GM18507 (cell line): ENCODE measurements around the gene CLDN15.
"Not testable (repeated sequence)": the region's sequence is repeated elsewhere in the genome, so short reads cannot be mapped to it uniquely, and the experiment has no call there.

ENCODE experiments used
- DNase-seq: peaks from one replicate; pipeline ENCODE4 v3.0.0; 2011; ENCODE audit warnings: low read depth; ENCODE audit not compliant: insufficient read length; ENCODE audit errors: extremely low spot score
- FAIRE-seq: peaks from 2 replicates; lab custom pipeline; 2011; peaks lifted over from hg19 to GRCh38; lab: Jason Lieb, UNC

The CLDN15 gene, protein sequence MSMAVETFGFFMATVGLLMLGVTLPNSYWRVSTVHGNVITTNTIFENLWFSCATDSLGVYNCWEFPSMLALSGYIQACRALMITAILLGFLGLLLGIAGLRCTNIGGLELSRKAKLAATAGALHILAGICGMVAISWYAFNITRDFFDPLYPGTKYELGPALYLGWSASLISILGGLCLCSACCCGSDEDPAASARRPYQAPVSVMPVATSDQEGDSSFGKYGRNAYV

DNA sequence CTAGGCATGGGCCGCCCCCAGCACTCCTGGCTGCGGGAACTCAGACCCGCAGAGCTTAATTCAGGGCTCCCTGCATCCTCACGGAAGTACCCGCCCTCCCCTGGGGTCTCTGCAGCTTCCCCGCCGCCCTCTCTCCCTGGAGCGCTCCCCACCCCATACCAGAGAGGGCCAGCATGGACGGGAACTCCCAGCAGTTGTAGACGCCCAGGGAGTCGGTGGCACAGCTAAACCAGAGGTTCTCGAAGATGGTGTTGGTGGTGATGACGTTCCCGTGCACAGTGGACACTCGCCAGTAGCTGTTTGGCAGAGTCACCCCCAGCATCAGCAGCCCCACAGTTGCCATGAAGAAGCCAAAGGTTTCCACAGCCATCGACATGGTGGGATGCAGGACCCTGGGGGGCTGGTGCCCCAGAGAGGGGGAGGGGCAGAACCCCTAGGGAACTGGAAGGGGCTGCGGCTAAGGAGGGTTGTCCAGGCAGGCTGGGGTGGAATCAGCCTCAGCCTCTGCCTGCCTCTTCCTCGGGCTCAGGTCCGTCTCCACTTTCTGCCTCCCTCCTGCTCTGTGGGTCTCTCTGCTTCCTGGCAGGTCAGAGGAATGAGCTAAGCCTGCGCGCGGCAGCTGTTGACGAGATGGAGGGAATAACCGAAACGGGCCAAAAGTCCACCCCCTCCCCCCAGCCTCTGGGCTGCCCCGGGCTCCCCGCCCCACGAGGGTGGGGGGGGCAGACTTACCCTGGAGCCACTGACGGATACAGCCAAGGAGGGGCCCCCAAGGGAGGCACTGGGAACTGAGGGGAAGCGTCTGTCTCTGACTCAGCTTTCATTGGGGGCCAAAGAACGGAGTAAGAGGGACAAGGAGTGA lies at the start of gene CLDN15:
Gene CLDN15 (minus strand): TSS at position 597 of the 862 bp plus-strand sequence. CDS start 221 bp downstream, at position 376.
- no peak for DNase-seq
- no peak for FAIRE-seq

DNA sequence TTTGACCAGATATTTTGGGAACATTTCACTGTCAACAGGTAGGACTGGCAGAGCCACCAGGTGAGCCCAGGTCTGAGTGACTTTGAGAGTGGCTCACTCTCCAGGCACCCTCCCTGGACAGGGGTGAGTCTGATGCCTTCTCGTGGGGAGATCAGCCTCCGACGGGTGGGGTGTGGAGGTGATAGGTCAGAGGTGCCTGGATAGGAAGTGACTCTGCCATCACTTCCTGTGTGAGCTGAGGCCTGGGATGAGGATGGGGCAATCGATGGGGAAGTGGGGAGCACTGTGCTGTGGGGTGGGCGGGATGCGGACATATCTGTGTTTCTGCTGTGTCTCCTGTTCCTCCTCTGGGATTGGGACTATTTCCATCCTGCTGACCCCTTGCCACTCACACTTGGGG lies 49.4 kb upstream of the CLDN15 start:
- FAIRE-seq (no peak), DNase-seq (no peak)

DNA sequence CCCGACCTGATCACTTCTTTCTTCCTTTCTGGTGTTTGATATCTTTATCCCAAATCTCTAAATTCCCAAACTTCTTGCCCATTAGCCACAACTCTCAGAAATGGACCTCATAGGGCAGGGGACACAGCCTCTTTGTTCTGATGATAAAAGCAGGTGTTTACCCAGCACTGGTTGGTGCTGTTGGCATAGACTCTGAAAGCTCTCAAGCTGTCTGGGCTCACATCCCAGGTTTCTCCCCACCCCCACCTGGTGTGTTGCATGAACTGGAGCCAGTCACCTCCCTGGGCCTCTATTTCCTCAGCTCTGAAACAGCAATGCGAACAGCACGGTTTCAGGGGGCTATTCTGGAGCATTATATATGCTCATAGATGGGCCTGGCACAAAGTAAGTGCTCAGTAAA lies 48.3 kb upstream of the CLDN15 start:
- not testable (repeated sequence) for FAIRE-seq, DNase-seq

DNA sequence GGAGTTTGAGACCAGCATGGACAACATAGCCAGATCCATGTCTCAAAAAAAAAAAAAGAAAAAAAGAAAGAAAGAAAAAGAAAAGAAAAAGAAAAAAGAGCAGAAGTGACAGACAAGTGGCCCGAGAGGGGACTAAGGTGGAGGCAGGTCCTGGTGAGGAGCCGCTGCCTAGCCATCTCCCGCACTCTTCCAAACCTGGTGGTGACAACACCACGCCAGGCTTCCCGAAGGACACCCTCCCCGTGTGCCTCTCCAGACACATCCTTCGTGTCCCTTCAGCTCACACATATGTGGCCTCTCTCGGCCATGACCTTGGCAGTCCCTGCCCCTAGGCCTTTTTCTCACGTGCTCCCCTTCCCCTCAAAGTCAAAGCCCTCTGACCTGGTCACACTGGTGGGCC lies 47.6 kb upstream of the CLDN15 start:
- FAIRE-seq = no peak
- no peak for DNase-seq

DNA sequence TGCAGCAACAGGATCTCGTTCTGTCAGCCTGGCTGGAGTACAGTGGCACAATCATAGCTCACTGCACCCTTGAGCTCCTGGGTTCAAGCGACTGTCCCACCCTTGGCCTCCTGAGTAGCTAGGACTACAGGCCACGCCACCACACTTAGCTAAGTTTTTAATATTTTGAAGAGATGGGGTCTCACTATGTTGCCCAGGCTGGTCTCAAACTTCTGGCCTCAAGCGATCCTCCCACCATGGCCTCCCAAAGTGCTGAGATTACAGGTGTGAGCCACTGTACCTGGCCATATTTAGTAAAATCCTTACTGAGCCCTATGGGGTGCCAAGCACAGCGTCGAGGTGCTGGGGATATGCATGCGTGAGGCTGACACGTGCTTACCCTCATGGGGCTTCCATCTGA lies 43.3 kb upstream of the CLDN15 start:
- not testable (repeated sequence) for DNase-seq, FAIRE-seq

DNA sequence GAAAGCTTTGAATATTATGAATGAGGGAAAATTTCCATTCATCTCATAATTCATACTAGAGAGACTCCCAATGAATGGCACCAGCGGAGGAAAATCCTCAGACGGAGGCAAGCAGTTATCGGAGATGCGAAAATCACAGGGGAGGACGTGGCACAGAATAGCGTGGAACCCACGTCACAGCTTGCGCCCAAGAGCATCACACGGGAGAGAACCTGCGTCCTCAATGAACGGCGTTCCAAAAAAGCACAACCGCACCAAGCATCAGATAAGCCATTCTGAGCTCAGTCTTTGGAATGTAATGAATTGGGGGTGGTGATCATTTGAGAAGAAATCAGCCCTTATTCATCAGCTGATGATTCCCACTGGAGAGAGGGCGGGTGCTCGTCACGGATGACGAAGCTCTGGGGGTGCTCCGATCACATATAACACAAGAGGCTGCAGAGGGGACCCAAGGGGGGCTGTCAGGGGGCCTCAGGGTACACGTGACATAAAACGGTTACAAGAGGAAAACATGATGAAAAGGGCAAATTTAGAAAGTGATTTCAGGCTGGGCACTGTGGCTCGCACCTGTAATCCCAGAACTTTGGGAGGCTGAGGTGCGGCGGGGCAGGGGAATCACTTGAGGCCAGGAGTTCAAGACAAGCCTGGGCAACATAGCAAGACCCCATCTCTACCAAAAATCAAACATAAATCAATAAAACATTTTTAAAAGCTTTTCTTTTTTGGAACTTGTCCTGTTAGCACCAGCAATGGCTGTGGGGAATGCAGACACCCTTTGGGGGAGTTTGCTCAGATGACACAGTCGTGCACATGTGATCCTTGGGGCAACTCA lies 41.1 kb upstream of the CLDN15 start:
- FAIRE-seq (no peak), DNase-seq (no peak)

DNA sequence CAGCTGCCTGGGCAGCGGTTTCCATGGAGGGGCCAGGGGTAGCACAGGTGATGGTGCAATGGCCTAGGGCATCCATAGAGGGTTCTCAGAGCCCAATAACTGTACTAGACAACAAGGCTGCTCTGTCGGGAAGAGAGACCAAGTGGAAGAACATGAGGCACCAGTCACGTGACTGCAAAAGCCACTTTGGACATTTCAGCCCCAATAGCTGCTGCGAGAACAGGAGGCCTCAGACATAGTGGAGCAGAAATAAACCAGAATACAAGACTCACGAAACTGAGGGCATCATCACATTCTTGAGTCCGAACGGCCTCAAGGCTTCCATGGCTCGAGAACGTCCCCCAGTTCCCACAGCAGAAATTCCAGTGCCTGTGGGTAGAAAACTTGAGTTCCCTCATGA lies 39.6 kb upstream of the CLDN15 start:
- DNase-seq (no peak), FAIRE-seq (no peak)

DNA sequence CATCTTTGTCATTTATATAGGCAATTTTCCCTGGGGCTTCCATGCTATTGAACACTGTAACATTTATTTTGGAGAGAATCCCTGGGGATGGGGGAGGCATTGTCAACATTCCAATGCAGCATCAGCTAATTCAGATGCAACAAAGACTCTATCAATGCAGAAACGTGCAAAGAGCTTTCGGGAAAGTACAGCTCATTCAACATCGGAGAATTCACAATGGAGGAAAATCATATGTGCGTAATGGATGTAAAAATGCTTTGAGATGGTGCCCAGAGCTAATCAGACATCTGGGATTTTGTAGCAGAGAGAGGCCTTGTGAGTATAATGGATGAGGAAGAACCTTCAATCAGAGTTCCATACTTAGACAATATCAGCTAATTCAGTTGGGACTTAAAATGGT lies 35.6 kb upstream of the CLDN15 start:
- DNase-seq = no peak
- no peak for FAIRE-seq

DNA sequence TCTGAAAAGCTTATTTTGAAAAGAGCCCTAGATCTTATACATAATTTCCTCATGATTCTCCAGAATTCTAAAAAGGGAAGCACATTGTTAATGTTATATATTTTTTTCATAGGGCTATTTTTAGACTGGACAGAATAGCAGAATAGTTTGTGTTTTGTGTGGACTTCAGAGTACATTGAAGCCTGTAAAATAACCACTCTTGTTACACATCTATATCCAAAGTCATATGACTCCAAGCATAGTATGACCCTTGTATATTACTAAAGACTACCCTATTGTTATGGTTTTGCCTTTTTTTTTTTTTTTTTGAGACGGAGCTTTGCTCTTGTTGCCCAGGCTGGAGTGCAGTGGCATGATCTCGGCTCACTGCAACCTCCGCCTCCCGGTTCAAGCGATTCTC lies 33.4 kb upstream of the CLDN15 start:
- no peak for DNase-seq

DNA sequence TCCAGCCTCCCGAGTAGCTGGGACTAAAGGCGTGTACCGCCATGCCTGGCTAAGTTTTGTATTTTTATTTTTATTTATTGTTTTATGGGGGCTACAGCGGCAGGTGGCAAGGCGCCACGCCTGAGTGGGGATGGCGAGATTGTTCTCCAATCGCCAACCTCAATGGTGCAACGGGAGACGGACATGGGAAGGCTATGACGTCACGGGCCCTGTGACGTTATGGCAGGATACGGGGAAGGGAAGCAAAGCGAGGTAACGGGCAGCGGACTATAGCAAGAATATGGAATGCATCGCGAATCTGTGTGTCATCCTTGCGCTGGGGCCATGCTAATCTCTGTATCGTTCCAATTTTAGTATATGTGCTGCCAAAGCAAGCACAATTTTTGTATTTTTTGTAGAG lies 32.1 kb upstream of the CLDN15 start:
- FAIRE-seq (no peak), DNase-seq (no peak)

More for the DNA sequence above, 33.4 kb upstream of the CLDN15 start:
- no peak for FAIRE-seq

DNA sequence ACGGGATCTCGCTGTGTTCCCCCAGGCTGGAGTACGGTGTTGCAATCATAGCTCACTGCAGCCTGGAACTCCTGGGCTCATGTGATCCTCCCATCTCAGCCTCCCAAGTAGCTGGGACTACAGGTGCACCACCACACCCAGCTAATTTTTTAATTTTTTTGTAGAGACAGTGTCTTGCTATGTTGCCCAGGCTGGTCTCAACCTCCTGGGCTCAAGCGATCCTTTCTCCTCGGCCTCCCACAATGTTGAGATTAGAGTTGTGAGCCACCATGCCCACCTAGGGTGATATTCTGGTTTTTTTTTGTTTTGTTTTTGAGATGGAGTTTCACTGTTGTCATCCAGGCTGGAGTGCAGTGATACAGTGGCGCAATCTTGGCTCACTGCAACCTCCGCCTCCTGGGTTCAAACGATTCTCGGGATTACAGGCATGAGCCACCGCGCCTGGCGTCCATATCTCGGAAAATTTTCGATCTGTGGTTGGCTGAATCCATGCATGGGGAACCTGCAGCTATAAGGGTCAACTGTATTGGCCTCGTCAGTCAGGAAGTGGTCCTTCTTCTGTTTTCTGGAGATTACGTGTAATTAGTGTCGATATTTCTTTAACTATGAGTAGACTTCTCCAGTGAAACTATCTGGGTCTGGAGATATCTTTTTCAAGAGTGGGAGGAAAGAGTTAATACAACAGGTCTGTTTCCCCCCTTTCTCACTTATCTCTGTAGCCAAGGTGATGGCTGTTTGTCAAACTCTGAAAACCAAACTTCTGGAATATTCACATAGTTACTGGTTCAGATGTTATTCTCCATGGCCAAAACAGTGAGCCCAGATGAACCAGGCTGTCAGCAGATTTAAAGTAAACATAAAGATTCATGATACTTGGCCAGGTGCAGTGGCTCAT lies 28.3 kb upstream of the CLDN15 start:
- DNase-seq = no peak
- FAIRE-seq = no peak

DNA sequence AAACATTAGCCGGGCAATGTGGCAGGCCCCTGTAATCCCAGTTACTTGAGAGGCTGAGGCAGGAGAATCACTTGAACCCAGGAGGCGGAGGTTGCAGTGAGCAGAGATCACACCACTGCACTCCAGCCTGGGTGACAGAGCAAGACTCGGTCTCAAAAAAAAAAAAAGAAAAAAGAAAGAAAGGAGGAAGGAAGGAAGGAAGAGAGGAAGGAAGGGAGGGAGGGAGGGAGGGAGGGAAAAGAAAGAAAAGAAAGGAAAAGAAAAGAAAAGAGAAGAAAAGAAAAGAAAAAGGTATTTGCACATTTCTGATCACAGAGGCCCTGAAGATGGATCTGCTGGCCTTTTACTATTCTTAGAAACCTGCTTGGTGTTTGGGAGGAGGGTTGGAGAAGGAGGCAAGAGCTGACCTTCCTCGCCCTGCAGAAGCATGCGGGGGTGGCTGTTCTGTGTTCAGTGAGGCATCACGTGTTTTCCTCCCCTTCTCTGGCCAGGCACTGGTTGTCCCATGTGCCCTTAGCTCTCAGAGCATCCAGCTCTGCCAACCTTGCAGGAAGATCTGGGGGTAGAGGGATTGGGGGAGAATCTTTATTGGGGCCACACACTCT lies 26.6 kb upstream of the CLDN15 start:
- not testable (repeated sequence) for FAIRE-seq, DNase-seq

DNA sequence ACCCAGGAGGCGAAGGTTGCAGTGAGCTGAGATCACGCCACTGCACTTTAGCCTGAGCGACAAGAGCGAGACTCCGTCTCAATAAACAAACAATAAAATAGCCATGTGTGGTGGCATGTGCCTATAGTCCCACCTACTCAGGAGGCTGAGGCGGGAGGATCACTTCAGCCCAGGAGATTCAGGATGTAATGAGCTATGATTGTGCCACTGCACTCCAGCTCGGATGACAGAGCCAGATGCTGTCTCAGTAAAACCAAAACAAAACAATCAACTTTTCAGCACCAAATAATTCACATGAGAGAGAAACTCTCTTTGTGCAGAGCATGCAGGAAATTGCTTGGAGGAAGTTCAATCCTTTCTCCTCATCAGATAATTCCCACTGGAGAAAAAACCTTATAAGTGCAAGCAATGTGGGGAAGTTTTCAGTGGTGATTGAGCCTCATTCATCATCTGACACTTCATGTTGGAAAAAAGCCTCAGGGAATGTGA lies 20.7 kb upstream of the CLDN15 start:
- DNase-seq (no peak), FAIRE-seq (no peak)

DNA sequence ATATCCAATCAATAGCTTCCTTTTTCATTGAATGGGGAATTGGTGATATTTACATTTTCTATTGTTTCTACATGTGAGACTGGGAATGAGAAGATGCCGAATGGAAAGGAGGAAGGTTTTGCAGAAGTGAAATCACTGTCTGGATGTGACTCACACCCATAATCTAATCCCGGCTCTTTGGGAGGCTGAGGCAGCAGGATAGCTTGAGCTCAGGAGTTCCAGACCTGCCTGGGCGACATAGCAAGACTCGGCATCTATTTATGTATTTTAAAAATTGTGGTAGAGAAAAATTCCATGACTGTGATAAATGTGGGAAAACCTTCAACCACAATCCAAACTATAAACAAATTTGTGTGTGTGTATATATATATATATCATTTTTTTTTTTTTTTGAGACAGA lies 18.2 kb upstream of the CLDN15 start:
- FAIRE-seq (no peak), DNase-seq (no peak)

DNA sequence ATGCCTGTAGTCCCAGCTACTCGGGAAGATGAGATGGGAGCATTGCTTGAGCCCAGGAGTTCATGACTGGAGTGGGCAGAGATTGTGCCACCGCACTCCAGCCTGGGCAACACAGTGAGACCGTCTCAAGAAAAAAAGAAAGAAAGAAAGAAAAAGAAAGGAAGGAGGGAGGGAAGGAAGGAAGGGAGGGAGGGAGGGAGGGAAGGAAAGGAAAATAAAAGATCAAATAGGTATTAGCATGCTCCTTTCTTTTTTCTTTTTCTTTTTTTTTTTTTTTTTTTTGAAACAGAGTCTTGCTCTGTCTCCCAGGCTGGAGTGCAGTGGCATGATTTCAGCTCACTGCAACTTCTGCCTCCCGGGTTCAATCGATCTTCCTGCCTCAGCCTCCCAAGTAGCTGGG lies 15.6 kb upstream of the CLDN15 start:
- not testable (repeated sequence) for DNase-seq, FAIRE-seq

DNA sequence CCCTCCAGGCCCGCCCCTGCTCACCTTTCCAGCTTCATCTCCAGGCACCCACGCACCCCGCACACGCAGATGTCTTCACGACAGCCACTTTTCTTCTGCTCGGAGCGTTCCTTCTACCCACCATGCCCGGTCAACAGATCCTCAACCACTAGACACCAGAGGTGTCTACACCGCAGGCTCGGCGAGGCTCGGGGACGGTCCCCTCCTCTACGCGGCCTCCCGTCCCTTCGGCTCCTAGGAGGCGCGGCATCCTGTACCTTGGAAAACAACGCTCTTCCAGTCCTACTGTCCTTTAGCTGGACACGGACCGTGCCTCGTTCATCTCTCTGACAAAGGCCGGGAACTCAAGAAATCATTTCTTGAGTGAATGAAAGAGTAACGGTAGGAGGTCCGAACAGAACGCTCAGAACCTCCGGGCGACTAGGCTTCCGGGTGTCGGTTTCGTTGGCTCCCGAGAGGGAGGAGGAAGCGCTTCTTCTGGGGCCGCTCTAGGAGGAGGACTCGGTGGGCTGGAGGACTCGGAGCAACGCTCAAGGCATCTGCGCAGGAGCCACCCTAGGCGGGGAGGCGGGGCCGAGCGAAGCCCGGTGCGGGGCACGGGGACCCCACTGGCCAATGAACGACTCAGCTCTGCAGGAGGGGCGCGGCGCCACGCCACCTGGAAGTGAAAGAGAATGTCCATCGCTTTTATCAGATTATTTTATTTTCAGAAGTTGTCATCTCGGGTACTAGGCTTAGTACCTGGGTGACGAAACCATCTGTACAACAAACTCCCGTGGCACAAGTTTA lies 14.5 kb upstream of the CLDN15 start:
- FAIRE-seq (peak; percentile 98), DNase-seq (peak; percentile 88)

DNA sequence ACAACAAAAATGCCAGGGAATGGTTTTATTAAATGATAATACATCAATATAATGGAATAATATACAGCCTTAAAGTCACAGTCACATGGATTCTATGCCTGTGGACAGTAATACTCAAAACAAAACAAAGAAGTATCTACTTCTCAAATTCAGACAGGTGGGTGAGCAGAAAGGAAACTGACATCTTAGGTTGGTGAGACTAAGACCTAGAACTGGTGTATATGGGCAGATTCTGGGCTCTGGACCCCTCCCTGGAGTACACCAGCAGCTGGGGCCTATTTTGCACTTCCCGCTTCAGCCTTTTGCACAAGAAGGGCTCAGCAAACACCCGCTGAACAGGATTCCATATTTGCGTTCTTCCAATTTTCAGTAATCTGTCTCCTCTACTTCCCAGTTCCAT lies 12.7 kb upstream of the CLDN15 start:
- FAIRE-seq (no peak), DNase-seq (no peak)

DNA sequence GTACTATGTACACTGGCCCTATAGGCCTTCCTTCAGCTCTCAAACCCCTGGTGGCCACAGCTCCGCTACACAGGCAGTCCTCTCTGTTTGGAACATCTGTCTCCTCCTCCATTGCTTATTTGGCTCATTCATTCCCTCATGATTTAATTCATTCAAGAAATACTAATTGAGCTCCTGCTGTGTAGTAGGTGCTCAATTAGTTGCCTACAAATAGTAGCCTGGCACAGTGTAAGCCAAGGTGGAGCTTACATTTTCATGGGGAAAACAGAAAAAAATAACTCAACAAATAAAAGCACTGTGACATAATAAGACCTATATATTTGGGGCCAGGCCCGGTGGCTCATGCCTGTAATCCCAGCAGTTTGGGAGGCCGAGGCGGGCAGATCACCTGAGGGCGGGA lies 10.7 kb upstream of the CLDN15 start:
- no peak for FAIRE-seq
- no peak for DNase-seq
